B cell (primary cell): ENCODE measurements around the gene TAS2R38. TPM values are rescaled to one million over a fixed set of nuclear protein-coding genes. Genes with fewer than 3 reads are reported as not detected.

Experiments used
- ATAC-seq: fragments of 200-7000 bp; cut with Tn5 transposase; one replicate; pipeline ENCODE4 v1.10.0; 2021; ENCODE audit warnings: low read depth, mild to moderate bottlenecking, moderate number of reproducible peaks, moderate library complexity
- CTCF ChIA-PET: fragments of 350-600 bp; sonication (Branson Sonifier 250); formaldehyde crosslinking; loops from one replicate; lab custom pipeline; 2021; ENCODE audit warnings: antibody characterized with exemption, inconsistent platforms; lab: Charles Lee
- POLR2A ChIA-PET: fragments of 350-600 bp; sonication (Branson Sonifier 250); formaldehyde crosslinking; loops from one replicate; lab custom pipeline; 2021; ENCODE audit warnings: antibody characterized with exemption; lab: Charles Lee
- DNase-seq: peaks from one replicate; pipeline ENCODE4 v3.0.0; 2013
- H2AFZ ChIP-seq: 2 replicates; pipeline ENCODE4 v1.6.1; 2012; ENCODE audit warnings: mild to moderate bottlenecking, low read depth, low read length; ENCODE audit not compliant: insufficient read depth, poor library complexity, severe bottlenecking
- H3K27ac ChIP-seq, 2 donors: 1 replicate in 1 of 2; 2 replicates in 1 of 2; pipeline ENCODE4 v1.5.1; 2012 to 2013; ENCODE audit warnings: low read length in 2 of 2, mild to moderate bottlenecking in 2 of 2, moderate library complexity in 1 of 2
- H3K27me3 ChIP-seq, 4 experiments: fragments of 200-600 bp in 1 of 4; sonication (generic) in 1 of 4; replicated peaks in 1 of 4; 1 replicate in 2 of 4; 2 replicates in 2 of 4; pipeline versions ENCODE4 v1.6.1 to v1.7.0; 2013 to 2016; ENCODE audit warnings: low read length in 3 of 4, mild to moderate bottlenecking in 2 of 4, mixed read lengths in 1 of 4, moderate library complexity in 1 of 4; ENCODE audit not compliant: insufficient read depth in 4 of 4, control insufficient read depth in 3 of 4; ENCODE audit errors: control extremely low read depth in 1 of 4
- H3K36me3 ChIP-seq, 2 experiments: replicated peaks in 1 of 2; 1 replicate in 1 of 2; 2 replicates in 1 of 2; pipeline versions ENCODE4 v1.6.1 to v1.7.1; 2013; ENCODE audit warnings: low read length in 1 of 2; ENCODE audit not compliant: insufficient read depth in 2 of 2, control insufficient read depth in 1 of 2; ENCODE audit errors: control extremely low read depth in 1 of 2, extremely low read depth in 1 of 2
- H3K4me1 ChIP-seq, 2 donors: fragments of 200-600 bp in 1 of 2; sonication (generic) in 1 of 2; 1 replicate in 1 of 2; 2 replicates in 1 of 2; pipeline versions ENCODE4 v1.5.1 to v1.6.1; 2013 to 2017; ENCODE audit warnings: low read length in 2 of 2; ENCODE audit not compliant: control insufficient read depth in 2 of 2, insufficient read depth in 2 of 2
- H3K4me2 ChIP-seq: replicated peaks from 2 replicates; pipeline ENCODE3; 2012; ENCODE audit warnings: mild to moderate bottlenecking, low read depth, low read length; ENCODE audit not compliant: poor library complexity, severe bottlenecking
- H3K4me3 ChIP-seq, 5 experiments: fragments of 200-600 bp in 1 of 5; sonication (generic) in 1 of 5; 1 replicate in 3 of 5; 2 replicates in 2 of 5; pipeline versions ENCODE4 v1.5.1 to v1.7.0; 2011 to 2016; ENCODE audit warnings: low read length in 4 of 5, mild to moderate bottlenecking in 4 of 5, low read depth in 2 of 5, control low read depth in 1 of 5, moderate library complexity in 1 of 5; ENCODE audit not compliant: insufficient read depth in 1 of 5; ENCODE audit errors: control extremely low read depth in 1 of 5, extremely low read depth in 1 of 5
- H3K79me2 ChIP-seq: fragments of 200-600 bp; sonication (generic); one replicate; pipeline ENCODE4 v1.6.0; 2016; ENCODE audit warnings: low read length; ENCODE audit not compliant: control insufficient read depth, insufficient read depth
- H3K9ac ChIP-seq: fragments of 200-600 bp; sonication (generic); 2 replicates; pipeline ENCODE4 v1.6.1; 2017; ENCODE audit warnings: mild to moderate bottlenecking, low read length, moderate library complexity
- H3K9me3 ChIP-seq, 3 donors: one replicate each; pipeline versions ENCODE4 v1.6.1 to v1.7.1; 2013; ENCODE audit warnings: low read length in 2 of 3; ENCODE audit not compliant: control insufficient read depth in 2 of 3, insufficient read depth in 1 of 3; ENCODE audit errors: control extremely low read depth in 1 of 3
- H4K20me1 ChIP-seq: 2 replicates; pipeline ENCODE4 v1.6.0; 2012; ENCODE audit warnings: mild to moderate bottlenecking, low read length; ENCODE audit not compliant: insufficient read depth, control insufficient read depth, poor library complexity, severe bottlenecking
- H3K27ac Mint-ChIP-seq: one replicate; pipeline ENCODE4 v1.8.0; 2021; ENCODE audit warnings: mixed read lengths
- H3K27me3 Mint-ChIP-seq: one replicate; pipeline ENCODE4 v1.8.0; 2021; ENCODE audit warnings: mixed read lengths
- H3K4me1 Mint-ChIP-seq: one replicate; pipeline ENCODE4 v1.8.0; 2021; ENCODE audit warnings: mixed read lengths
- H3K4me3 Mint-ChIP-seq: one replicate; pipeline ENCODE4 v1.8.0; 2021; ENCODE audit warnings: mixed read lengths
- H3K9me3 Mint-ChIP-seq: one replicate; pipeline ENCODE4 v1.8.0; 2022; ENCODE audit warnings: mixed read lengths; ENCODE audit not compliant: insufficient read depth
- EZH2 ChIP-seq: IDR thresholded peaks from 2 replicates; pipeline ENCODE4 v1.6.1; 2012; ENCODE audit warnings: borderline replicate concordance, low read depth, mild to moderate bottlenecking, moderate library complexity, low read length; ENCODE audit not compliant: insufficient read depth, poor library complexity, severe bottlenecking
- WGBS: methylation state at CpG from one replicate; pipeline ENCODE4 v1.1.5; 2013; ENCODE audit warnings: missing lambda C conversion rate; ENCODE audit not compliant: insufficient coverage; 5-methylcytosine and 5-hydroxymethylcytosine counted together
- intact Hi-C: fragments of 100-400 bp; cut with micrococcal nuclease; formaldehyde crosslinking; loops from one replicate; pipeline ENCODE4 v1.10.0; 2022
- polyA minus RNA-seq: library from RNA; depleted of rRNA, polyadenylated mRNA; stranded (reverse); fragments of >200 nt; gene quantifications from 2 replicates; pipeline ENCODE4 v1.2.3, GENCODE V29; 2012
- polyA plus RNA-seq: library from polyadenylated mRNA; depleted of rRNA; stranded (reverse); fragments of >200 nt; gene quantifications from 2 replicates; pipeline ENCODE4 v1.2.3, GENCODE V29; 2012
- total RNA-seq, 2 donors: library from RNA; stranded (reverse); fragments of 120-200 nt in 1 of 2; gene quantifications; 1 replicate in 1 of 2; 2 replicates in 1 of 2; pipeline versions ENCODE4 v1.2.3 to v1.2.4, GENCODE V29; 2013 to 2022
- TF ChIP-seq, protein P1 (sequence below): fragments of 200-600 bp; IDR thresholded peaks from one replicate; pipeline ENCODE4 v1.8.0; 2022; ENCODE audit warnings: antibody characterized with exemption, mild to moderate bottlenecking

The TAS2R38 gene
- total RNA-seq (not detected in 2 replicates), polyA plus RNA-seq (not detected in 2 replicates), polyA minus RNA-seq (0.36 TPM in 1 of 2 replicates, not detected in the other)
- total RNA-seq (2013), result not detected

DNA sequence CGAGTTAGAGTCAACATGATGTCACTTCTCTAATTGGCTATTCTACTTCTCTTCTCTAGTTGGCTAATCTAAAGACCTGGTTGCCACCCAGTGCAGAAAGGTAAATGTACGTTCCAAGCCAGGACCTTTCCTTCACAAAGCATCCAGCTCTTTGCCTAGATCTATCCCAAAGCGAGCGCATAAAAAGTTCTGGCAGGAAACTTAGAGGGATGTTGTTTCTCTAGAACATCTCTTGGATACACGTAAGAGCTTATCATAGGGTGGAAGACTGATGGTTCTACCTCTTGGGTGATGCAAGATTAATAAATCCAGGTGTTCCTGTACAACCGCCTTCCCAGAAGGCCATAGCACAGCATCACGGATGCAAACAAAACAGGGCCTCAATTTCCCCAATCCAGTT lies at the start of gene TAS2R38:
Gene TAS2R38, minus strand, starts transcription at position 101 of the 400 bp plus-strand sequence. Its CDS starts 84 bp downstream, at position 17.
- no peaks in the 10 kb centered on the region for H3K9me3 ChIP-seq
- intact Hi-C loops, result loop anchor here (10.0 kb wide), 1 partner anchor 211 kb away; no protein-coding TSS in a partner anchor
- 95% methylated on average over 5 of the region's 7 CpGs for WGBS
- H3K4me2 ChIP-seq, result no peak within 1 kb of the TSS
- ATAC-seq, result no peak
- no peaks in the 10 kb centered on the region for H3K36me3 ChIP-seq
- Mint-ChIP-seq H3K4me1 (peaks cover 17% of the 10 kb centered on the region), H3K27me3 (no peaks in the 10 kb centered on the region), H3K4me3 (no peak within 1 kb of the TSS), H3K27ac (peak within 1 kb of the TSS; percentile 51), H3K9me3 (no peaks in the 10 kb centered on the region)
- DNase-seq, result no peak
- H3K79me2 ChIP-seq, result no peaks in the 10 kb centered on the region
- no peak within 1 kb of the TSS for H2AFZ ChIP-seq
- POLR2A ChIA-PET, result no interaction called here
- H4K20me1 ChIP-seq, result no peaks in the 10 kb centered on the region
- H3K9ac ChIP-seq, result no peak within 1 kb of the TSS
- H3K4me3 ChIP-seq, result no peak within 1 kb of the TSS
- no peaks in the 10 kb centered on the region for H3K27me3 ChIP-seq
- CTCF ChIA-PET, result no interaction called here
- no peak within 1 kb of the TSS for H3K27ac ChIP-seq
- peaks cover 12 to 13% of the 10 kb centered on the region in 2 donors for H3K4me1 ChIP-seq
- no peak for TF ChIP-seq EZH2
- TF ChIP-seq, protein P1, sequence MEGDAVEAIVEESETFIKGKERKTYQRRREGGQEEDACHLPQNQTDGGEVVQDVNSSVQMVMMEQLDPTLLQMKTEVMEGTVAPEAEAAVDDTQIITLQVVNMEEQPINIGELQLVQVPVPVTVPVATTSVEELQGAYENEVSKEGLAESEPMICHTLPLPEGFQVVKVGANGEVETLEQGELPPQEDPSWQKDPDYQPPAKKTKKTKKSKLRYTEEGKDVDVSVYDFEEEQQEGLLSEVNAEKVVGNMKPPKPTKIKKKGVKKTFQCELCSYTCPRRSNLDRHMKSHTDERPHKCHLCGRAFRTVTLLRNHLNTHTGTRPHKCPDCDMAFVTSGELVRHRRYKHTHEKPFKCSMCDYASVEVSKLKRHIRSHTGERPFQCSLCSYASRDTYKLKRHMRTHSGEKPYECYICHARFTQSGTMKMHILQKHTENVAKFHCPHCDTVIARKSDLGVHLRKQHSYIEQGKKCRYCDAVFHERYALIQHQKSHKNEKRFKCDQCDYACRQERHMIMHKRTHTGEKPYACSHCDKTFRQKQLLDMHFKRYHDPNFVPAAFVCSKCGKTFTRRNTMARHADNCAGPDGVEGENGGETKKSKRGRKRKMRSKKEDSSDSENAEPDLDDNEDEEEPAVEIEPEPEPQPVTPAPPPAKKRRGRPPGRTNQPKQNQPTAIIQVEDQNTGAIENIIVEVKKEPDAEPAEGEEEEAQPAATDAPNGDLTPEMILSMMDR, result no peak

DNA sequence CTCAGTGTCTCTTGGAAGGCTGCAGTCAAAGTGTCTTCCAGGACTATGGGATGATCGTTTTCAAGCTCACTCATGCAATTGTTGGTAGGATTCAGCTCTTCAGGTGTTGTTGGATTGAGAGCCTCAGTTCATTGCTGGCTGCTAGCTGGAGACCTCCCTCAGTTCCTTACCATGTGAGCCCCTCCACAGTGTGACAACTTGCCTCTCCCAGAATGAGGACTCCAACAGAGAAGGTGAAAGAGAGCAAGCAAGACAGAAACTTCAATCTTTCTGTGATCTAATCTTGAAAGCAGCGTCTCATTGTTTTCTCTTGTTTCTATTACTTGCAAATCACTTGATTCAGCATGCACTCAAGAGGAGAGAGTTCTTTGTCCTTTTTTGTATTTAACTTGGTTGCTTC lies 44.6 kb upstream of the TAS2R38 start:
- Histone ChIP-seq H3K79me2 (no peaks in the 10 kb centered on the region), H3K4me3 (no peak overlapping the region), H2AFZ (no peak overlapping the region), H3K9me3 (no peaks in the 10 kb centered on the region), H3K27ac (no peak overlapping the region), H3K27me3 (no peaks in the 10 kb centered on the region), H3K4me2 (no peak overlapping the region), H3K9ac (no peak overlapping the region), H4K20me1 (no peaks in the 10 kb centered on the region), H3K36me3 (no peaks in the 10 kb centered on the region), H3K4me1 (no peaks in the 10 kb centered on the region)
- TF ChIP-seq, protein P1, result no peak
- TF ChIP-seq EZH2, result no peak
- DNase-seq (no peak), ATAC-seq (no peak)
- ChIA-PET CTCF (no interaction called here), POLR2A (no interaction called here)
- intact Hi-C loops, result no loop called here
- 86% methylated on average over 1 of the region's 2 CpGs for WGBS
- H3K4me1 Mint-ChIP-seq, result no peaks in the 10 kb centered on the region
- peaks cover 10% of the 10 kb centered on the region for H3K27me3 Mint-ChIP-seq
- no peak overlapping the region for H3K27ac Mint-ChIP-seq
- no peak overlapping the region for H3K4me3 Mint-ChIP-seq
- H3K9me3 Mint-ChIP-seq, result no peaks in the 10 kb centered on the region
